DOHH2 (cell line): Measurements from ENCODE around the gene KCTD16.

Experiments
- H3F3A ChIP-seq: fragments of 200-600 bp; sonication (generic), shearing (Covaris generic); 2 replicates; pipeline ENCODE4 v1.6.0; 2016; ENCODE audit warnings: antibody characterized with exemption, mild to moderate bottlenecking; ENCODE audit not compliant: control insufficient read depth, insufficient read depth
- H3K27ac ChIP-seq: fragments of 200-600 bp; sonication (generic); 2 replicates; pipeline ENCODE4 v1.5.1; 2014; ENCODE audit warnings: low read depth, mild to moderate bottlenecking, low read length, moderate library complexity
- H3K27me3 ChIP-seq: fragments of 200-600 bp; sonication (generic); 2 replicates; pipeline ENCODE4 v1.6.1; 2014; ENCODE audit warnings: mild to moderate bottlenecking, low read length, mixed read lengths; ENCODE audit not compliant: control insufficient read depth
- H3K36me3 ChIP-seq: fragments of 200-600 bp; sonication (generic); 2 replicates; pipeline ENCODE4 v1.6.1; 2014; ENCODE audit warnings: mild to moderate bottlenecking, low read length, moderate library complexity, mixed read lengths; ENCODE audit not compliant: control insufficient read depth
- H3K4me1 ChIP-seq: fragments of 200-600 bp; sonication (generic); 2 replicates; pipeline ENCODE4 v1.6.1; 2014; ENCODE audit warnings: mild to moderate bottlenecking, low read length, mixed read lengths; ENCODE audit not compliant: control insufficient read depth
- H3K4me2 ChIP-seq: fragments of 200-600 bp; sonication (generic); 2 replicates; pipeline ENCODE4 v1.6.0; 2014; ENCODE audit warnings: mild to moderate bottlenecking, low read length, moderate library complexity
- H3K4me3 ChIP-seq: fragments of 200-600 bp; sonication (generic); 2 replicates; pipeline ENCODE4 v1.5.1; 2014; ENCODE audit warnings: mild to moderate bottlenecking, low read length, mixed read lengths
- H3K79me2 ChIP-seq: fragments of 200-600 bp; sonication (generic); 2 replicates; pipeline ENCODE4 v1.6.1; 2014; ENCODE audit warnings: mild to moderate bottlenecking, low read length, mixed read lengths; ENCODE audit not compliant: control insufficient read depth
- H3K9me2 ChIP-seq: fragments of 200-600 bp; sonication (generic); replicated peaks from 2 replicates; pipeline ENCODE4 v1.6.1; 2014; ENCODE audit warnings: mild to moderate bottlenecking, low read length, mixed read lengths; ENCODE audit not compliant: control insufficient read depth
- H3K9me3 ChIP-seq: fragments of 200-600 bp; sonication (generic); 2 replicates; pipeline ENCODE4 v1.6.1; 2014; ENCODE audit warnings: antibody characterized with exemption, low read length, mixed read lengths; ENCODE audit not compliant: control insufficient read depth, insufficient read depth
- H4K20me1 ChIP-seq: fragments of 200-600 bp; sonication (generic); 2 replicates; pipeline ENCODE4 v1.6.0; 2014; ENCODE audit warnings: low read depth, mild to moderate bottlenecking, antibody characterized with exemption, low read length, moderate library complexity; ENCODE audit not compliant: control insufficient read depth, insufficient read depth
- CTCF ChIP-seq: fragments of 200-600 bp; sonication (generic); IDR thresholded peaks from one replicate; pipeline ENCODE4 v1.5.1; 2014; ENCODE audit warnings: antibody characterized with exemption, mild to moderate bottlenecking, low read depth, low read length; ENCODE audit not compliant: poor library complexity, severe bottlenecking
- EZH2phosphoT487 ChIP-seq: fragments of 200-600 bp; sonication (generic); IDR thresholded peaks from 2 replicates; pipeline ENCODE4 v1.6.1; 2017; ENCODE audit warnings: borderline replicate concordance, mild to moderate bottlenecking, antibody characterized with exemption, low read length, moderate library complexity, mixed read lengths

Gene KCTD16

GRCh38 chr5:144525000-144525399 lies 354.3 kb downstream of the KCTD16 start:
- H3K27me3 ChIP-seq: no peaks in the 10 kb centered on the region
- H3K4me1 ChIP-seq: no peaks in the 10 kb centered on the region
- no peak overlapping the region for H3K4me2 ChIP-seq
- H3K79me2 ChIP-seq: no peaks in the 10 kb centered on the region
- no peaks in the 10 kb centered on the region for H4K20me1 ChIP-seq
- H3K36me3 ChIP-seq: no peaks in the 10 kb centered on the region
- no peak overlapping the region for H3K27ac ChIP-seq
- no peaks in the 10 kb centered on the region for H3K9me3 ChIP-seq
- H3F3A ChIP-seq: no peaks in the 10 kb centered on the region
- no peak for TF ChIP-seq EZH2phosphoT487
- no peak for TF ChIP-seq CTCF
- no peaks in the 10 kb centered on the region for H3K9me2 ChIP-seq
- no peak overlapping the region for H3K4me3 ChIP-seq

DNA sequence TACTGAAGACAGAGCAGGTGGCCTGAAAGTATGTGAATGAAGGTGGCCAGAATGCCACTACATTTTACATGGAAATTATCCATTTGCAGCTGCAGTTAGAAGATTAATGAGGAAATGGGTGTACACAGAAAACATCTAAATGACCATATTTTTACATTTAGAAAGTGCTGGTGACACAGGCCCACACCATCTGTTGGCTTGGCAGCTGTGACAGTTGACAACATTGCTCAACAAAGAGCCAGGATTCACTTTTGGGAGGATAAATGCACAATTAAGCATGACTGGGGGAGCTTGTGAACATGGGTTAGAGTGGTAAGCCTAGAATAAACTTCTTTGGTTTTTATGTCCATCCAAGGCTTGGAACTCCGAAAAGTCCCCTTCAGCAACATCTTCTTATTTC lies 360.5 kb downstream of the KCTD16 start:
- H3K27ac ChIP-seq: no peak overlapping the region
- H3K79me2 ChIP-seq: no peaks in the 10 kb centered on the region
- no peaks in the 10 kb centered on the region for H3K4me1 ChIP-seq
- no peaks in the 10 kb centered on the region for H3F3A ChIP-seq
- H3K9me2 ChIP-seq: no peaks in the 10 kb centered on the region
- no peaks in the 10 kb centered on the region for H3K36me3 ChIP-seq
- no peak overlapping the region for H3K4me2 ChIP-seq
- H4K20me1 ChIP-seq: no peaks in the 10 kb centered on the region
- no peak overlapping the region for H3K4me3 ChIP-seq
- H3K9me3 ChIP-seq: no peaks in the 10 kb centered on the region
- TF ChIP-seq EZH2phosphoT487: no peak
- no peak for TF ChIP-seq CTCF
- no peaks in the 10 kb centered on the region for H3K27me3 ChIP-seq
